Breast epithelium (tissue), 3 donors: ENCODE measurements around the gene GPI.

Experiments used
- POLR2AphosphoS5 ChIP-seq, 3 donors: sonication (generic); formaldehyde crosslinking; IDR thresholded peaks; one replicate each; pipeline ENCODE4 v1.6.1; 2017; ENCODE audit warnings: antibody characterized with exemption in 3 of 3
- TF ChIP-seq, protein P1 (sequence below), 3 donors: fragments of 450-650 bp; IDR thresholded peaks; one replicate each; pipeline ENCODE4 v1.5.1; 2016 to 2017; ENCODE audit warnings: antibody characterized with exemption in 3 of 3, mild to moderate bottlenecking in 3 of 3, moderate library complexity in 3 of 3

- TF ChIP-seq, protein P1, sequence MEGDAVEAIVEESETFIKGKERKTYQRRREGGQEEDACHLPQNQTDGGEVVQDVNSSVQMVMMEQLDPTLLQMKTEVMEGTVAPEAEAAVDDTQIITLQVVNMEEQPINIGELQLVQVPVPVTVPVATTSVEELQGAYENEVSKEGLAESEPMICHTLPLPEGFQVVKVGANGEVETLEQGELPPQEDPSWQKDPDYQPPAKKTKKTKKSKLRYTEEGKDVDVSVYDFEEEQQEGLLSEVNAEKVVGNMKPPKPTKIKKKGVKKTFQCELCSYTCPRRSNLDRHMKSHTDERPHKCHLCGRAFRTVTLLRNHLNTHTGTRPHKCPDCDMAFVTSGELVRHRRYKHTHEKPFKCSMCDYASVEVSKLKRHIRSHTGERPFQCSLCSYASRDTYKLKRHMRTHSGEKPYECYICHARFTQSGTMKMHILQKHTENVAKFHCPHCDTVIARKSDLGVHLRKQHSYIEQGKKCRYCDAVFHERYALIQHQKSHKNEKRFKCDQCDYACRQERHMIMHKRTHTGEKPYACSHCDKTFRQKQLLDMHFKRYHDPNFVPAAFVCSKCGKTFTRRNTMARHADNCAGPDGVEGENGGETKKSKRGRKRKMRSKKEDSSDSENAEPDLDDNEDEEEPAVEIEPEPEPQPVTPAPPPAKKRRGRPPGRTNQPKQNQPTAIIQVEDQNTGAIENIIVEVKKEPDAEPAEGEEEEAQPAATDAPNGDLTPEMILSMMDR (IDR thresholded peaks at IDR 0.05) = no peak
- no peak for TF ChIP-seq POLR2AphosphoS5 (IDR thresholded peaks at IDR 0.05)
Measured at GRCh38 chr19:34316741-34317301, 48.2 kb upstream of the GPI start.
